NCI-H524 treated with DMSO at 0.1 percent for 48 hours (cell line): ENCODE measurements around the gene IPCEF1.

Source experiments
- DNase-seq: peaks from one replicate; lab custom pipeline; 2025; lab: John Stamatoyannopoulos, UW

IPCEF1 gene

GRCh38 chr6:154161689-154162088 lies 194.9 kb downstream of the IPCEF1 start:
- DNase-seq = no peak

- DNase-seq = no peak
These were observed 197.5 kb downstream of the IPCEF1 start for GRCh38 chr6:154159126-154159525.

GRCh38 chr6:154157706-154158105 lies 198.9 kb downstream of the IPCEF1 start:
- DNase-seq = no peak

GRCh38 chr6:154157082-154157481 lies 199.5 kb downstream of the IPCEF1 start:
- no peak for DNase-seq

GRCh38 chr6:154156135-154156896 lies 200.3 kb downstream of the IPCEF1 start:
- DNase-seq = peak; percentile 40

- no peak for DNase-seq
These were observed 202.1 kb downstream of the IPCEF1 start for GRCh38 chr6:154154389-154154967.

- DNase-seq = no peak
These were observed 212.8 kb downstream of the IPCEF1 start for GRCh38 chr6:154143753-154144152.

GRCh38 chr6:154140743-154141142 lies 215.9 kb downstream of the IPCEF1 start:
- no peak for DNase-seq

- no peak for DNase-seq
These were observed 216.7 kb downstream of the IPCEF1 start for GRCh38 chr6:154139892-154140291.

- no peak for DNase-seq
These were observed 217.8 kb downstream of the IPCEF1 start for GRCh38 chr6:154138793-154139192.

GRCh38 chr6:154134471-154135147 lies 222.0 kb downstream of the IPCEF1 start:
- no peak for DNase-seq

GRCh38 chr6:154127657-154128056 lies 228.9 kb downstream of the IPCEF1 start:
- no peak for DNase-seq

- DNase-seq = no peak
These were observed 231.2 kb downstream of the IPCEF1 start for GRCh38 chr6:154125421-154125820.

GRCh38 chr6:154123155-154123956 lies 233.2 kb downstream of the IPCEF1 start:
- DNase-seq = no peak

- no peak for DNase-seq
These were observed 234.2 kb downstream of the IPCEF1 start for GRCh38 chr6:154122195-154122925.

GRCh38 chr6:154117485-154117884 lies 239.1 kb downstream of the IPCEF1 start:
- DNase-seq = no peak

GRCh38 chr6:154113392-154113791 lies 243.2 kb downstream of the IPCEF1 start:
- DNase-seq = no peak

- no peak for DNase-seq
These were observed 244.3 kb downstream of the IPCEF1 start for GRCh38 chr6:154112181-154112809.

GRCh38 chr6:154111025-154111424 lies 245.6 kb downstream of the IPCEF1 start:
- no peak for DNase-seq

GRCh38 chr6:154106251-154106650 lies 250.4 kb downstream of the IPCEF1 start:
- DNase-seq = no peak
